Measurements from ENCODE around the gene ITGA3.

The ITGA3 gene

DNA sequence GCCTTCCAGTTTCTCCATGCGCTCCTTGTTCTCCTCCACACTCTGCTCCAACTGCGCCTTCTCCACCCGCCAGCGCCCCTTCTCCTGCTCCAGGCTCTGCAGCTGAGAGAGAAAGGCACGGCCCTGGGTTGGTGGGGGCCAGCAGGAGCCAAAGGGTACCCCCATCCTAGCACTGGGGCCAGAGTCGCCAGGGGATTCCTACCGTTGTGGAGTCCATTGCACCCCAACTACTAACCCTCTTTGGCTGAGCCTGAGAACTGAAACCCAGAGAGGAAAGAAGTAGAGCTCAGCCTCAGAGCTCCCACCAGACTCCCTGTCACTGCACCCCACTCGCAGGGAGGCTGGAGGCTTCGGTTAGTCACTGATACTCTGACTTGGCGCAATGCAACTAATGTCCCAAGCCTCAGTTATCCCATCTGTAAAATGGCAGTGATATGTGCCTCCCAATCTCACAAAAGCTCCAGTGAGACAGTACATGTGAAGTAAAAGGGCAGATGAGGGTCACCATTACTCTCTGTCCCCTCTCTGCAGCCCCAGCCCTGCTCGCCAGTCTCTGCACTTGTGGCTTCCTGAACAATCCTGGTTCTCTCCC lies 80.3 kb downstream of the ITGA3 start:
- DNase-seq (ENCODE audit: low read depth): no peak
- no peak overlapping the region for H3K4me3 ChIP-seq (ENCODE audit: low read depth, low read length)
- TF ChIP-seq, protein P1, sequence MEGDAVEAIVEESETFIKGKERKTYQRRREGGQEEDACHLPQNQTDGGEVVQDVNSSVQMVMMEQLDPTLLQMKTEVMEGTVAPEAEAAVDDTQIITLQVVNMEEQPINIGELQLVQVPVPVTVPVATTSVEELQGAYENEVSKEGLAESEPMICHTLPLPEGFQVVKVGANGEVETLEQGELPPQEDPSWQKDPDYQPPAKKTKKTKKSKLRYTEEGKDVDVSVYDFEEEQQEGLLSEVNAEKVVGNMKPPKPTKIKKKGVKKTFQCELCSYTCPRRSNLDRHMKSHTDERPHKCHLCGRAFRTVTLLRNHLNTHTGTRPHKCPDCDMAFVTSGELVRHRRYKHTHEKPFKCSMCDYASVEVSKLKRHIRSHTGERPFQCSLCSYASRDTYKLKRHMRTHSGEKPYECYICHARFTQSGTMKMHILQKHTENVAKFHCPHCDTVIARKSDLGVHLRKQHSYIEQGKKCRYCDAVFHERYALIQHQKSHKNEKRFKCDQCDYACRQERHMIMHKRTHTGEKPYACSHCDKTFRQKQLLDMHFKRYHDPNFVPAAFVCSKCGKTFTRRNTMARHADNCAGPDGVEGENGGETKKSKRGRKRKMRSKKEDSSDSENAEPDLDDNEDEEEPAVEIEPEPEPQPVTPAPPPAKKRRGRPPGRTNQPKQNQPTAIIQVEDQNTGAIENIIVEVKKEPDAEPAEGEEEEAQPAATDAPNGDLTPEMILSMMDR (conservative IDR thresholded peaks at IDR 0.05; ENCODE audit: low read depth, low read length): no peak

DNA sequence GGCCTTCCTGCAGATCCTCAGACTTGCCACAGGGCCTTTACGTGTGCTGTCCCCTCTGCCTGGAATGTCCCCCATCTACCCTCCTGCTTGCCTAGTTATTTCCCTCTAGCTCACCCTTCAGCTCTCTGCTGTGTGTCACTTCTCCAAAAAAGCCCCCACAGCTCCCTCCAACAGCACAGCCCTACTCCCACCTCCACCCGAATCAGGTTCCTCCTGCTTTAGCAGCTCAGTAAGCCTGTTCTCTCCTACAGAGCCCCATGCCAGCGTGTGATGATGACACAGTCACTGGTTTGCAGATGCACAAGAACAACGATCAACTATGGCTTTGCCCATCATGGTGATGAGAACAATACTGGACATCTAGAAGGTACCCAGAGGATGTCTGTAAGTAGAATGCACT lies 81.1 kb downstream of the ITGA3 start:
- no peak overlapping the region for H3K4me3 ChIP-seq (ENCODE audit: low read depth, low read length)
- DNase-seq (ENCODE audit: low read depth): no peak
- TF ChIP-seq, protein P1 (conservative IDR thresholded peaks at IDR 0.05; ENCODE audit: low read depth, low read length): no peak

DNA sequence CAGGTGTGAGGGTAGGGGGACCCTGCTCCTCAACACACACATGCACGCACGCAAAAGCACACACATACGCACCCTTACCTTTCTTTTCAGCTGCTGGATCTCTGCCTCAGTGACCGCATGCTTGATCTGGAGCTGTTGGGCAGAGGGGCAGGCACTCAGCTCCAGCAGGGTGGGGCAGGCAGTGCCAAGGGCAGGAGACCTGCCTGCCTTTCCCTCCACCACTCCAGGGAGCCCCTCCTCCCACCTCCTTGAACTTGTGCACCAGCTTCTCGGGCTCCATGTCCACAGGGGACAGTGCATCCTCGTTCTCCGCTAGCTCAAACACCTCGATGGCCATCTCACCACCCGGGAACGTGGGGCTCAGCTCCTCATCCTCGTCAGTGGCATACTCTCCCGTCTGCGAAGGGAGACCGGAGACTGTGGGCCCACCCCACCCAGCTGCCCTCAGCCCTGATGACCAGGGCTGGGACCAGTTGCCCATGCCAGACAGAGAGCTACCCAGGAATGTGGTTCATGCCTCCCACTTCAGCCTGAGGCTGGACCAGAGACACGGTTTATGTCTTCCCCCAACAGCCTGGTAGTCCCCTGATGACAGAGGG lies 83.4 kb downstream of the ITGA3 start:
- TF ChIP-seq, protein P1 (conservative IDR thresholded peaks at IDR 0.05; ENCODE audit: low read depth, low read length): no peak
- H3K4me3 ChIP-seq (ENCODE audit: low read depth, low read length): no peak overlapping the region
- no peak for DNase-seq (ENCODE audit: low read depth)
